ENCODE data around the gene ZNF445.

ZNF445 gene

GRCh38 chr3:44387404-44387803 is 90.1 kb downstream of the ZNF445 start:
- H3K9ac ChIP-seq (ENCODE audit: low read depth, low read length): no peak overlapping the region
- H3K36me3 ChIP-seq (ENCODE audit: control insufficient read depth, insufficient read depth, low read length): no peaks in the 10 kb centered on the region
- no peaks in the 10 kb centered on the region for H3K27me3 ChIP-seq (ENCODE audit: control insufficient read depth, insufficient read depth, low read length)
- peaks cover 3% of the 10 kb centered on the region for H3K9me3 ChIP-seq (ENCODE audit: control insufficient read depth, insufficient read depth, low read length)
- H3K4me3 ChIP-seq (ENCODE audit: low read depth, low read length): no peak overlapping the region
- H3K4me1 ChIP-seq (ENCODE audit: control insufficient read depth, insufficient read depth, low read length): no peaks in the 10 kb centered on the region
